ENCODE data around the gene MRPS18C. TPM values are rescaled to one million over a fixed set of nuclear protein-coding genes. Genes with fewer than 3 reads are reported as not detected.
"Not testable (repeated sequence)": the region's sequence is repeated elsewhere in the genome, so short reads cannot be mapped to it uniquely, and the experiment has no call there.

The MRPS18C gene
- total and polyA plus RNA-seq, 12 donors, result 17.2 to 112 (median 49.9) TPM

GRCh38 chr4:83498187-83498586 lies 42.3 kb downstream of the MRPS18C start:
- Histone ChIP-seq H3K27ac (no peak overlapping the region), H3K9me3 (replicated peaks in 1 of 3) (no peaks in the 10 kb centered on the region), H3K4me1 (replicated peaks in 1 of 2) (no peaks in the 10 kb centered on the region), H3K27me3 (no peaks in the 10 kb centered on the region), H3K36me3 (replicated peaks in 1 of 2) (no peaks in the 10 kb centered on the region), H3K4me3 (no peak overlapping the region)
- no peak for TF ChIP-seq CTCF (IDR thresholded peaks at IDR 0.05)
- no peak for TF ChIP-seq POLR2A (IDR thresholded peaks at IDR 0.05)
- DNase-seq, result no peak
- 87 to 96% (median 94%) methylated on average over 1 of the region's 1 CpG for WGBS, 4 donors
- intact Hi-C loops (cut with DNase I), result no loop called here

DNA sequence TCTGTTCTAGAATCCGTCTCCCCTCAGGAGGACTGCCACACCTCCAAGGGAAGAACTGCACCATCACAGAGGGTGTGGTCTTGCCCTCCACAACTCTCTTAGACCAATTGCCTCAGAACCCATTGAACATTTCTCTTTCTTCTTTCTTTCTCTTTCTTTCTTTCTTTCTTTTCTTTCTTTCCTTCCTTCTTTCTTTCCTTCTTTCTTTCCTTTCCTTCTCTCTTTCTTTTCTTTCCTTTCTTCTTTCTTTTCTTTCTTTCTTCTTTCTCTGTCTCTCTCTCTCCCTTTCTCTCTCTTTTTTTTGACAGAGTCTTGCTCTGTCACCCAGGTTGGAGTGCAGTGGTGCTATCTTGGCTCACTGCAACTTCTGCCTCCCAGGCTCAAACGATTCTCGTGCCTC lies 45.8 kb downstream of the MRPS18C start:
- H3K27ac ChIP-seq; intact Hi-C loops (cut with DNase I); DNase-seq; H3K9me3 ChIP-seq (replicated peaks in 1 of 3); H3K36me3 ChIP-seq (replicated peaks in 1 of 2); H3K4me3 ChIP-seq; H3K27me3 ChIP-seq; H3K4me1 ChIP-seq (replicated peaks in 1 of 2): not testable (repeated sequence)
- 81 to 98% (median 88%) methylated on average over 3 of the region's 3 CpGs for WGBS, 4 donors

- no peaks in the 10 kb centered on the region for H3K4me1 ChIP-seq (replicated peaks in 1 of 2)
- H3K36me3 ChIP-seq (replicated peaks in 1 of 2), result no peaks in the 10 kb centered on the region
- intact Hi-C loops (cut with DNase I), result no loop called here
- TF ChIP-seq POLR2A (IDR thresholded peaks at IDR 0.05) (no peak), CTCF (IDR thresholded peaks at IDR 0.05) (no peak)
- H3K27me3 ChIP-seq, result no peaks in the 10 kb centered on the region
- no peak for DNase-seq
- no peak overlapping the region for H3K27ac ChIP-seq
- H3K9me3 ChIP-seq (replicated peaks in 1 of 3), result no peaks in the 10 kb centered on the region
- H3K4me3 ChIP-seq, result no peak overlapping the region
These were observed 48.1 kb downstream of the MRPS18C start for GRCh38 chr4:83503974-83504373.

DNA sequence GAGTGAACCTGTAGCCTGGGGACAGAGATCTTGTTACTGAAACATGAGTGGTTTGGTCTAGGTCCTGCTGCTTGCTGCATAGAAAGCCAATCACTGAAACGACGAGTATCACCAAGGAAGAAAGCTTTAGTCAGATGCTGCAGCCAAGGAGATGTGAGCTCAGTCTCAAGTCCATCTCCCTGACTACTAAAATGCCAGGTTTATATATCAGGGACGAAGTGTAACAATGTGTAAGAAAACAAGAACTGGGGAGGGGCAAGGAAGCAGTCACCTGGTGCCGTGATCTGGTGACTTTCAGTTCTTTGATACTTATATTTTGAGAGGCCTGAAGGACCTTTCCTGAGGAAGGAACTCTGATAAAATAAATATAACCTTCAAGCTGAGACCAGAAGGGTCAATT lies 48.6 kb downstream of the MRPS18C start:
- no peak for TF ChIP-seq CTCF (IDR thresholded peaks at IDR 0.05)
- no peak for TF ChIP-seq POLR2A (IDR thresholded peaks at IDR 0.05)
- Histone ChIP-seq H3K27ac (no peak overlapping the region), H3K4me1 (replicated peaks in 1 of 2) (no peaks in the 10 kb centered on the region), H3K27me3 (no peaks in the 10 kb centered on the region), H3K36me3 (replicated peaks in 1 of 2) (no peaks in the 10 kb centered on the region), H3K9me3 (replicated peaks in 1 of 3) (no peaks in the 10 kb centered on the region), H3K4me3 (no peak overlapping the region)
- whole genome bisulfite sequencing, 4 donors, result 48 to 66% (median 58%) methylated on average over 4 of the region's 4 CpGs
- DNase-seq, result no peak
- intact Hi-C loops (cut with DNase I), result no loop called here

GRCh38 chr4:83504996-83505395 lies 49.1 kb downstream of the MRPS18C start:
- Histone ChIP-seq H3K27me3 (no peaks in the 10 kb centered on the region), H3K4me3 (no peak overlapping the region), H3K27ac (no peak overlapping the region), H3K4me1 (replicated peaks in 1 of 2) (no peaks in the 10 kb centered on the region), H3K9me3 (replicated peaks in 1 of 3) (no peaks in the 10 kb centered on the region), H3K36me3 (replicated peaks in 1 of 2) (no peaks in the 10 kb centered on the region)
- intact Hi-C loops (cut with DNase I), result loop anchor here (5.0 kb wide), 2 partner anchors 132 to 137 kb away; no protein-coding TSS in a partner anchor
- no peak for TF ChIP-seq CTCF (IDR thresholded peaks at IDR 0.05)
- no peak for TF ChIP-seq POLR2A (IDR thresholded peaks at IDR 0.05)
- no peak for DNase-seq
- 82 to 95% (median 89%) methylated on average over 10 of the region's 10 CpGs for WGBS, 4 donors
